ENCODE data around the gene REXO5. TPM values are rescaled to one million over a fixed set of nuclear protein-coding genes. Genes with fewer than 3 reads are reported as not detected.

REXO5 gene
- total and polyA plus RNA-seq, 8 donors: 2.9 to 16.3 (median 11.9) TPM

GRCh38 chr16:20811889-20812439, 5.6 kb downstream of the REXO5 start:
- no peaks in the 10 kb centered on the region for H3K36me3 ChIP-seq
- ATAC-seq: no peak
- intact Hi-C loops (cut with DNase I): no loop called here
- DNase-seq: no peak
- H3K27me3 ChIP-seq: no peaks in the 10 kb centered on the region
- no peaks in the 10 kb centered on the region for H3K9me3 ChIP-seq
- no peak for TF ChIP-seq CTCF (IDR thresholded peaks at IDR 0.05)
- H3K27ac ChIP-seq: no peak overlapping the region
- peaks cover 0 to 7% of the 10 kb centered on the region in 2 donors for H3K4me1 ChIP-seq
- no peak overlapping the region for H3K4me3 ChIP-seq

- TF ChIP-seq CTCF (IDR thresholded peaks at IDR 0.05): no peak
- Histone ChIP-seq H3K27ac (no peak overlapping the region), H3K4me3 (no peak overlapping the region), H3K4me1 (peaks cover 0 to 2% of the 10 kb centered on the region in 2 donors), H3K36me3 (no peaks in the 10 kb centered on the region), H3K9me3 (no peaks in the 10 kb centered on the region), H3K27me3 (no peaks in the 10 kb centered on the region)
- intact Hi-C loops (cut with DNase I): no loop called here
- ATAC-seq (no peak), DNase-seq (no peak)
These were observed 6.2 kb downstream of the REXO5 start for GRCh38 chr16:20812510-20812909.

DNA sequence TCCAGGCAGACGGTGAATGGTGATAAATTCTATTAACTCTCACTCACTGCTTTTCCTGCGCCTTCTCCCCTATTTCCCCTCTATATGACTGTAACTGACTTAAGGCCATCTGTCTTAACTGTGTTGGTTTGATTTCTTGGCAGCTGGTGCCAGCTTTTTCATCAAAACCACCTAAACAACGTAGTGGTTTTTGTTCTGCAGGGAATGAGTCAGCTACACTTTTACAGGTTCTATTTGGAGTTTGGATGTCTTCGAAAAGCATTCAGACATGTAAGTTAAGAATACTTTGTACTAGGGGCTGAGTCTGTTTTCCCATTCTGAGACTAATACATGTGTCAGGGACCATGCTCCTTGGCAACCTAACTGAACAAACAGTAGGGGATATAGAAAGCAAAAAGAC, 8.5 kb downstream of the REXO5 start:
- no peak for TF ChIP-seq CTCF (IDR thresholded peaks at IDR 0.05)
- Histone ChIP-seq H3K27ac (no peak overlapping the region), H3K4me1 (no peaks in the 10 kb centered on the region), H3K36me3 (no peaks in the 10 kb centered on the region), H3K9me3 (no peaks in the 10 kb centered on the region), H3K27me3 (no peaks in the 10 kb centered on the region), H3K4me3 (no peak overlapping the region)
- DNase-seq (no peak), ATAC-seq (no peak)
- intact Hi-C loops (cut with DNase I): no loop called here

DNA sequence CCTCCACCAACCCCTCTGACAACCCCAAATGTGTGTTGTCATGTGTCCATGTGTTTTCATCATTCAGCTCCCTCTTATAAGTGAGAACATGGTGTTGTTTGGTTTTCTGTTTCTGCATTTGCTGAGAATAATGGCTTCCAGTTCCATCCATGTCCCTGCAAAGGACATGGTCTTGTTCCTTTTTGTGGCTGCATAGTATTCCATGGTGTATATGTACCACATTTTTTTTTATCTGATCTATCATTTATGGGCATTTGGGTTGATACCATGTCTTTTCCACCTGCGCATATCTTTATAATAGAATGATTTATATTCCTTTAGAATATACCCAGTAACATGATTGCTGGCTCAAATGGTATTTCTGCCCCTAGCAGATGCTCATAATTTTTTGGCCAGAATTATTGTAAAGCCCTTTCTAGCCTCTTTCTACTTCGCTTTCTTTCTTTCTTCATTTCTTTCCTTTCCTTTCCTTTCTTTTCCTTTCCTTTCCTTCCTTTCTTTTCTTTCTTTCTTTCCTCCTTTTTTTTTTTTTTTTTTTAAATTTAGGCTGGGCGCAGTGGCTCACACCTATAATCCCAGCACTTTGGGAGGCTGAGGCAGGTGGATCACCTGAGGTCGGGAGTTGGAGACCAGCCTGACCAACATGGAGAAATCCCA, 12.7 kb downstream of the REXO5 start:
- no peaks in the 10 kb centered on the region for H3K27me3 ChIP-seq
- H3K9me3 ChIP-seq: no peaks in the 10 kb centered on the region
- peaks cover 0 to 5% of the 10 kb centered on the region in 2 donors for H3K36me3 ChIP-seq
- no peaks in the 10 kb centered on the region for H3K4me1 ChIP-seq
- ATAC-seq (no peak), DNase-seq (no peak)
- TF ChIP-seq CTCF (IDR thresholded peaks at IDR 0.05): no peak
- no peak overlapping the region for H3K27ac ChIP-seq
- no peak overlapping the region for H3K4me3 ChIP-seq
- intact Hi-C loops (cut with DNase I): no loop called here

DNA sequence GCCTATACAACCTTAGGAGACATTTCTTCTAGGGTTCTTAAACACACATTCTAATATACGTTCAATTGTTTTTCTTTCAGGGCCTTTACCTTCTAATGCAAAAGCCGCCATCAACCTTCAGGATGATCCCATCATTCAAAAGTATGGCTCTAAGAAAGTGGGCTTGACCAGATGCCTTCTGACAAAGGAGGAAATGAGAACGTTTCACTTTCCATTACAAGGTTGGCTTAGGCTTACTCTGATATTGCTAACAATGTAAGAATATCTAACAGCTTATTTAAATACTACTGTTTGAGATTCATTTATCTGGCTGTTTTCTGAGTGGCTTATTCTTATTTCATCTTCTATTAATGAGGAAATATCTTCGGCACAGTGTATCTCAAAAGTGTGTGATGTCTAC, 15.4 kb downstream of the REXO5 start:
- Histone ChIP-seq H3K9me3 (no peaks in the 10 kb centered on the region), H3K36me3 (peaks cover 0 to 5% of the 10 kb centered on the region in 2 donors), H3K27ac (no peak overlapping the region), H3K4me3 (no peak overlapping the region), H3K4me1 (no peaks in the 10 kb centered on the region), H3K27me3 (no peaks in the 10 kb centered on the region)
- no peak for TF ChIP-seq CTCF (IDR thresholded peaks at IDR 0.05)
- intact Hi-C loops (cut with DNase I): no loop called here
- DNase-seq (no peak), ATAC-seq (no peak)

Measured in left lung (tissue), 10 donors.